SK-N-DZ (cell line): ENCODE data around the gene DCAF7. TPM values are rescaled to one million over a fixed set of nuclear protein-coding genes. Genes with fewer than 3 reads are reported as not detected.

Source experiments
- DNase-seq: peaks from one replicate; pipeline ENCODE4 v3.0.0-alpha.2; 2015; ENCODE audit warnings: low spot score
- polyA plus RNA-seq, 2 experiments: library from polyadenylated mRNA; depleted of rRNA; stranded (reverse); fragments of >200 nt; gene quantifications; 2 replicates each; pipeline ENCODE4 v1.2.3, GENCODE V29; 2014

The DCAF7 gene, protein sequence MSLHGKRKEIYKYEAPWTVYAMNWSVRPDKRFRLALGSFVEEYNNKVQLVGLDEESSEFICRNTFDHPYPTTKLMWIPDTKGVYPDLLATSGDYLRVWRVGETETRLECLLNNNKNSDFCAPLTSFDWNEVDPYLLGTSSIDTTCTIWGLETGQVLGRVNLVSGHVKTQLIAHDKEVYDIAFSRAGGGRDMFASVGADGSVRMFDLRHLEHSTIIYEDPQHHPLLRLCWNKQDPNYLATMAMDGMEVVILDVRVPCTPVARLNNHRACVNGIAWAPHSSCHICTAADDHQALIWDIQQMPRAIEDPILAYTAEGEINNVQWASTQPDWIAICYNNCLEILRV
- 87.3 and 103 TPM in 2 replicates for polyA plus RNA-seq (2014; cell fraction: cytosol; rRNA removed)
- 30.7 and 32.7 TPM in 2 replicates for polyA plus RNA-seq (2014; cell fraction: nucleus; rRNA removed)

DNA sequence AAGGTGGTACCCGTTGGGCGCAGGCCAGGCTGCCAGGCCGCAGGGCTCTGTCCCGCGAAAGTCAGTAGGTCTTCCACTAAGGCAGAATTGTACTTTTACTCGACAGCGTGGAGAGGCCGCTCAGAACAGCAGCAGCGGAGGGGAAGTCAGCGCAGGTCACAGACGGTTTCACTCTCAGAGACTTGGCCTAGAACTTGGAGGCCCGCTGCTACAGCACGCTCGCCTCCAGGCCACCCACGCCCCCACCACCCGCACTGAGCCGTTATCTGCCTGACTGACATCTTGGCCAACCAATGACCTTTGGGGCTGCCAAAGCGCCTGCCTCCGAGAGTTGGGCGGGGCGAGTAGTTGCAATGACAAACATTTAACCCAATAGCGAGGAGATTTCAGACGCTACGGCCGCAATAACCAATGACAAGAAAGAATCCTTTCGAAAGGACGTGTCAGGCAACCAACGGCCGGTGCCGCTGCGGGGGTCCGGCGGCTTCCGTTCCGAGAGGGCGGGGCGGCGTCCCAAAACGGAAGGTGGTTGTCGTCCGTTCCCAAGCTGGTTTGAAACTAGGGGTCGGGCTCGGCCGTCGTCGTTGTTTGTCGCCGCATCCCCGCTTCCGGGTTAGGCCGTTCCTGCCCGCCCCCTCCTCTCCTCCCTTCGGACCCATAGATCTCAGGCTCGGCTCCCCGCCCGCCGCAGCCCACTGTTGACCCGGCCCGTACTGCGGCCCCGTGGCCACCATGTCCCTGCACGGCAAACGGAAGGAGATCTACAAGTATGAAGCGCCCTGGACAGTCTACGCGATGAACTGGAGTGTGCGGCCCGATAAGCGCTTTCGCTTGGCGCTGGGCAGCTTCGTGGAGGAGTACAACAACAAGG lies at the start of gene DCAF7:
TSS of gene DCAF7 (plus strand) at position 532 of the 871 bp plus-strand sequence. CDS start at position 733, 201 bp downstream.
- DNase-seq = peak; percentile 100

DNA sequence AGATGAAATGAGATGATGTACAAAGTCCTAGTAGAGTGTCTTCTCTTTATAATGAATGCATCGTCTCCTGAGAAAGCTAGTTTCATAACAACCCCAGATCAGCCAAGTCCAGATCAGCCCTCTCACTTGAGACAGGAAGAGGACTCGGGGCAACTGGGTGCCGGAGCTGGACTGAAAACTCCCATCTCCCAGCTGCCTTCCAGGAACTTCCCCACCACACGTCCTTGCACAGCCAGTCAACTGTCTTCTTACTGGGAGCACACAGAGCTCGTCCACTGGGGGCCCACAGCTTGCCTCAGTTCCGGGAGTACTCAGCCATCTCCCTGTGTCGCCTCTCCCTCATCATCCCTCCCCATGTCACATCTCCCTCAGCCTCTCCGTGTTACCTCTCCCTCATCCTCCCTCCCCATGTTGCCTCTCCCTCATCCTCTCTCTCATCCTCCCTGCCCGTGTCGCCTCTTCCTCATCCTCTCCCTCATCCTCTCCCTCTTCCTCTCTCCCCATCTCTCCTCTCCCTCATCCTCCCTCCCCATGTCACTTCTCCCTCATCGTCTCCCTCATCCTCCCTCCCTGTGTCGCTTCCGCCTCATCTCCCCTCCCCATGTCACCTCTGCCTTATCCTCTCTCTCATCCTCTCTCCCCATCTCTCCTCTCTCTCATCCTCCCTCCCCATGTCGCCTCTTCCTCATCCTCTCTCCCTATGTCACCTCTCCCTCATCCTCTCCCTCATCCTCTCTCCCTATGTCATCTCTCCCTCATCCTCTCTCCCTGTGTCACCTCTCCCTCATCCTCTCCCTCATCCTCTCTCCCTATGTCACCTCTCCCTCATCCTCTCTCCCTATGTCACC lies 49.5 kb upstream of the DCAF7 start:
- no peak for DNase-seq

DNA sequence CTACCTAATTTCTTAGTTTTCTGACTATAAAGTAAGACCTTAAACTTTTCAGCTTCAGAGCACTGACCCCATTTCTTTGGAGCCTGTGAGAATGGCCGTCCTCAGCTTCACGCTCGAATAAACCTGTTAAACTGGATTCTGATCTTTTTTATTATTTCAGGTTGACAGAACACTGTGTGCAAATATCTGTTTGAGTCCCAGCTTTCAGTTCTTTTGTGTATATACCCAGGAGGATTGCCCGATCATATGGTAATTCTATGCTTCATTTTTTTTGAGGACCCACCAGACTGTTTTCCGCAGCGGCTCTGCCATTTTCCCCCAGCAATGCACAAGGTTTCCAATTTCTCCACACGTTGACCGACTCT lies 47.0 kb upstream of the DCAF7 start:
- no peak for DNase-seq

DNA sequence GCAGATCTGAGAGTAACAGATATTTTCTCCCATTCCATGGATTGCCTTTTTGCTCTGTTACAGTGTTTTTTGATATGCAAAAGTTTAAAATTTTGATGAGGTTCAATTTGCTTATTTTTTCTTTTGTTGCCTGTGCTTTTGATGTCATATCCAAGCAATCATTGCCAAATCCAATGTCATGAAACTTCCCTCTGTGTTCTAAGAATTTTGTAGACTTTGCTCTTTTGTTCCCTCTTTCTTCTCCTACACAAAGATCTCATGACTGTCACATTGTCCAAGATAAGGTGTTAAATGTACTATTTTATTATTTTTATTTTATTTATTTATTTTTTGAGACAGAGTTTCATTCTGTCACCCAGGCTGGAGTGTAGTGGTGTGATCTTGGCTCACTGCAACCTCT lies 46.0 kb upstream of the DCAF7 start:
- DNase-seq = no peak

DNA sequence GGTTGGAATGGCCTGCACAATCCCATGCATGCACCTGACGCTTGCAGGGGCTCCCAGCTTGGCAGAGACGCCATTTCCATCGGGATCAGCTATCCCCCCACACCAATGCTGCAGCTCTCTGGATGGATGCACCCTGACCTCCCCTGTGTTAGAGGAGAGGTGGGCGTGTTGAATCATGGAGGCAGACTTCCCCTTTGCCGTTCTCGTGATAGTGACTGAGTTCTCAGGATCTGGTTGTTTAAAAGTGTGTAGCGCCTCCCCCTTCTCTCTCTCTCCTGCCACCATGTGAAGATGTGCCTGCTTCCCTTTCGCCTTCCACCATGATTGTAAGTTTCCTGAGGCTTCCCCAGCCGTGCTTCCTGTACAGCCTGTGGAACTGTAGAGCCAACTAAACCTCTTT lies 44.9 kb upstream of the DCAF7 start:
- DNase-seq = no peak

DNA sequence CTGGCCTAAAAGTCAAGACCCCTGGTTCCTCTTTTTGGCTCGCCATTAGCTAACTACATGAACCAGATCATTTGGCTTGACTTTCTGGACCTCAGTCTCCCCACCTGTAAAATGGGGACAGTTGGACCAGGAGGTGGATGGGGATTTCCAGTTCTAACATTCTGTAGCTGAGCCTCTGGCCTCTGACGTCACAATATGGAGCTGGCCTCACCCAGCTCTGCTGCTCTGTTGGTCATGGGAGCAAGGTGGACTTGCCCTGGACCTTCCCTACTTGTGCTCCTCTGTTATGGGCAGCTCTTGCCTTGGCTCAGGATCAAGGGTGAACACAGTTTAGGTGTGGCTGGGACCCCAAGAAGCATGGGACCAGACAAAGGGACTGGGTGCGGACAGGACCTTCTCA lies 43.6 kb upstream of the DCAF7 start:
- no peak for DNase-seq

DNA sequence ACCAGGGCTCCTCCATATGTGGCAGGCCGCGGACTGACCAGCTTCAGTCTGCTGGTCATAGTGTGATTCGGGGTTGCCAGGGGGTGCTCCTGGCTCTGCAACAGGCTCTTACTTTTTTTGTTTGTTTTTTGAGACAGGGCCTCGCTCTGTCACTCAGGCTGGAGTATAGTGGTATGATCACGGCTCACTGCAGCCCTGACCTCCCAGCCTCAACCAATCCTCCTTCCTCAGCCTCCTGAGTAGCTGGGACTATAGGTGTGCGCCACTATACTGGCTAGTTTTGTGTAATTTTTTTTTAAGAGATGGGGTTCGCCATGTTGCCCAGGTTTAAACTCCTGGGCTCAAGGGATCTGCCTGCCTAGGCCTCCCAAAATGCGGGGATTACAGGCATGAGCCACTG lies 38.9 kb upstream of the DCAF7 start:
- no peak for DNase-seq

DNA sequence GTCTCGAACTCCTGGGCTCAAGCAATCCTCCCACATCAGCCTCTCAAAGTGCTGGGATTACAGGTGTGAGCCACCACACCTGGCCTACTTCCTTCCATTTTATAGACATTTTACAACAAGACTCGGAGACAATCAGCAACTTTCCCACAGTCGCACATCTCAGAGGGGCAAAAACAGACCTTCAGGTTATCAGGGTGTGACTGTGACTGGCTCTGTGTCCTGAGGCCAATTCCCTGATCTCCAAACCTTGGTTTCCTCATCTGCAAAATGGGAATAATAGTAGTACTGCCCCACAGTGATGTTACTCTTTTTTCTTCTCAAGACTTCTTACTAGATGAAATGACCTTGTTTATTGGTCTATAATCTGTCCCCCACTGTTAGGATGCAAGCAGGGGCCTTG lies 37.9 kb upstream of the DCAF7 start:
- no peak for DNase-seq

DNA sequence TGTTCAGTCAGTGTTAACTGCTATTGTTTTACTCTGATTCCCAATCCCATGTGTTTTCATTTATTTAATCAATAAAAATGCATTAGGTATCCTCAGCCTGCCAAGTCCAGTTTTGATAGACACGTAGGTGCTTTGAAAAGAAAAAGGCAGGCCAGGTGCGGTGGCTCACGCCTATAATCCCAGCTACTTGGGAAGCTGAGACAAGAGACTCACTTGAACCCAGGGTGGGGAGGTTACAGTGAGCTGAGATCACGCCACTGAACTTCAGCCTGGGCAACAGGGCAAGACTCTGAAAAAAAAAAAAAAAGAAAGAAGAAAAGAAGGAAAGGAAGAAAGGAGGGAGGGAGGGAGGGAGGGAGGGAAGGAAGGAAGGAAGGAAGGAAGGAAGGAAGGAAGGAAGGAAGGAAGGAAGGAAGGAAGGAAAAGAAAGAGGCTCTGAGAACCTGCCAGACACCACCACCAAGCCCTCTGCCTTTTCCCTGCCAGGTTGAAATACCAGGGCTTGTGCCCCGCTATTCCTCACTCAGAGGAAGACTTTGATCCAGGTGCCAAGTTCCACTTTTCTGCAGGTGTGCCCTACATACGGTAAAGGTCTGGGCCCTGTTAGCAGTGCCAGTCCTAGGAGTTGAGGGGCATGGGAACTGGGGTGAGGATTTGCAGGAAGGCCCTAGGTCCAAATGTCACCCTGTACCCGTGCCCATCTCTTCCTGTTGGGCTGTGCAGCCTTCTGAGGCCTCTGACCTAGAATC lies 37.2 kb upstream of the DCAF7 start:
- DNase-seq = no peak

DNA sequence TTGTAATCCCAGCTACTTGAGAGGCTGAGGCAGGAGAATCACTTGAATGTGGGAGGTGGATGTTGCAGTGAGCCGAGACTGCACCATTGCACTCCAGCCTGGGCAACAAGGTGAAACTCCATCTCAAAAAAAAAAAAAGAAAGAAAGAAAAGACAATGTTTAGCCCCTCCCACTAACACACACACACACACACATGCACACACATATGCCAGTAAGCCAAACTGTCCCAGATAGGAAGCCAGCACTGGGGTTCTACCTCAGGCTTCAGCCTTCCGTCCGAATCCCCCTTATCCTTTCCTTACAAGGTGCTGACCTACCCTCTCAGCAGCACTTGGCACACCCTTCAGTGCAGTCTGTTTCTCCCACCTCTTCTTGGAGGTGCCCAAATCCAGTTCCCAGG lies 35.8 kb upstream of the DCAF7 start:
- DNase-seq = no peak

DNA sequence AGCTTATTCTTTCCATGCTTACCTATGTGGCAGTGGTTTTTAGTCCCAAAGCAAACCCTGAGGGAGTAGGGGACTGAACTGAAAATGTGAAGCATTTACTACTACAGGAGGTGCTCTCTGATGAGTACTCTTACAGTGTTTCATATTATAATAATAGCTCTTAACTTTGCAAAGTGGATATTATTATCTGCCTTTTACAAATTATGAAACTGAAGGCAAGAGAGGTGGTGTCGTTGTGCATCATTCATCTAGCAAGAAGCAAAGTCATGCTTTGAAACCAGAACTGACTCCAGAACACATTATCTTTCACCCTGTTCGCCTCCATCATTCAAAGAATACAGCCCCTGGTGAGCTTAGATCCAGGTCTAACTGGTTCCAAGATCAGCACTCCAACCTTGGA lies 35.3 kb upstream of the DCAF7 start:
- DNase-seq = no peak

DNA sequence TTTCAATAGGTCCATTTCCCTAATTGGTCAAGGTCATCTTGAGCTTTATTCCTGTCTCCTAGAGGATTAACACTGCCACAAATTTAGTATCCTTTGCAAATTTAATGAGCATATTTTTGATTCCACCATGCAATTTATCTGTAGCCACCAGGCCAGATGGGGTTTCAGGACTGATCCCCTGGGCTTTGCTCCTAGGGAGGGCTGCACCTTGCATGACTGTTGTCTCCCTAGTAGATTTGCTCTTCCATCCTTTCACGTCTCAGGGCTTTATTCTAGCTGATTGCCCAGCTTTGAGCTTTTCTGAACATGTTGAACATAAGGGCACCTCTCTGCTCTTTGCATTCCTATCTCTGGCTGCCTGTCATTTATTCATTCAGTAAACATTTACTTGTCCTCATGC lies 34.9 kb upstream of the DCAF7 start:
- no peak for DNase-seq

DNA sequence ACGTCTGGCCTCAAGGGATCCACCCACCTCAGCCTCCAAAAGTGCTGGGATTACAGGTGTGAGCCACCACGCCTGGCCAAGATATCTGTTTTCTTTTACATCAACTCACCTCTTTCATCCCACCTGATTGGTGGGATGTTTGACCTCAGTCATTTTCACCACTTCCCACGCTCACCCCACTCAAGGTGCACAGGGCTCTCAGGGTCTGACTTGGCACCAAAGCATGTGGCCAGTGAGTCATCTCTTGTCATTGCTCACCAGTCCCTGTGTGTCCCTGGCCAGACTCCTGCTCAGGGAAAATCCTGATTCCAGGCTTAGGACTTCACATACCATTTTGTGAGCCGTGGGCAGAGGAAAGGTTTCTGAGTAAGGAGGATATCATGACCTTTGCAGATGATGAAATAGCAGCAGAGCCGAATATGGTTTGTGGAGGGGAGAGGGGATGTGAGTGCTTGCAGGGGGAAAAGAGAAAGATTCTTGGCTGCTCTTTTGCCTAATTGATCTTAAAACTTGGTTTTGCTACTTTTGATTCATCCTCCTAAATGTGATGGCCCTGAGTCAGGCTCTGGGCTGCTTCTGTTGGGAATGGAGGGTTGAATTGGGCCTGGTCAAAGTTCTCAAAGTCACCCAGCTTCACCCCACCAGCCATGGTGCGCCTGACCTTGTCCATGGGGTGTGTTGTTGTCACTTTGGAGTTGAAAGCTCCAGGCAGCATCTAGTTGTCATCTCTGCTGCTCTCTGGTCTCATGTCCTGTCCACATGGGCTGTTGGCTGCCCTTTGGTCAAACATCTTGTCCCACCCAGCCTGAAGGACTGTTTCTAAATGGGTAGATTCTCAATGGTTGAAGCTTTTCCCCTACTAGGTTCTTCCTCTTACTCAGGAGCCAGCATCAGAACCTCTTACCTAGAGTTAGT lies 33.1 kb upstream of the DCAF7 start:
- DNase-seq = no peak

DNA sequence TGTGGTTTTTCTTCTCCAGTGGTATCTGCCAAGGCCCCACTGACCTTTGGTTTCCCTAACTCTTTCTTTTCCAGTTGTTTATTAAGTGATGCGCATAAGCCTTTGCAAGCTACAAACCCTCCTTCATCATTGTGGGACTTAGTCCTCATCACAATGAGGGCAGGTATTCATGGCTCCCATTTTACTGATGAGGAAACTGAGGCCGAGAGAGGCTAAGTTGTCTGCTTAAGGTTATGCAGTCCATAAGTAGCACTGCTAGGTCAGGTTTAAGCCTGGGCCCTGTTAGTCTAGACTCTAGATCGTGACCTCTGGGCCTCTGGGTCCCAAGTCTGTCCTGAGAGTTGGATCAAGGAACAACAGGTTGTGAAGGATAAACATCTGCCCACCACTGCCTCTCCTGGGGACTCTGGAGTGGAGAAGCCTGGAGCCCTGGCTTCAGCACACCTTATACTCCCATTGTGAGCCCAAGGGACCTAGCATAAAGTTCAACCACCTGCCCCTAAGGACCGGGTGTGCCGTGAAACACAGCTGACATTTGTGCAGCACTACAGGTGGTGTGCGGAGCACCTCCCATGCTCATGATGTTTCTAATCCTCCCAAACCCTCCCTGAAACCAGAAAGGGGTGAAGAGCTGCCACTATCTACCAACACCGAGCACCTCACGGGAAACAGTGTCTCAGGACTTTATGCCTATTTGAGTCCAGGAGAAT lies 32.3 kb upstream of the DCAF7 start:
- DNase-seq = no peak

DNA sequence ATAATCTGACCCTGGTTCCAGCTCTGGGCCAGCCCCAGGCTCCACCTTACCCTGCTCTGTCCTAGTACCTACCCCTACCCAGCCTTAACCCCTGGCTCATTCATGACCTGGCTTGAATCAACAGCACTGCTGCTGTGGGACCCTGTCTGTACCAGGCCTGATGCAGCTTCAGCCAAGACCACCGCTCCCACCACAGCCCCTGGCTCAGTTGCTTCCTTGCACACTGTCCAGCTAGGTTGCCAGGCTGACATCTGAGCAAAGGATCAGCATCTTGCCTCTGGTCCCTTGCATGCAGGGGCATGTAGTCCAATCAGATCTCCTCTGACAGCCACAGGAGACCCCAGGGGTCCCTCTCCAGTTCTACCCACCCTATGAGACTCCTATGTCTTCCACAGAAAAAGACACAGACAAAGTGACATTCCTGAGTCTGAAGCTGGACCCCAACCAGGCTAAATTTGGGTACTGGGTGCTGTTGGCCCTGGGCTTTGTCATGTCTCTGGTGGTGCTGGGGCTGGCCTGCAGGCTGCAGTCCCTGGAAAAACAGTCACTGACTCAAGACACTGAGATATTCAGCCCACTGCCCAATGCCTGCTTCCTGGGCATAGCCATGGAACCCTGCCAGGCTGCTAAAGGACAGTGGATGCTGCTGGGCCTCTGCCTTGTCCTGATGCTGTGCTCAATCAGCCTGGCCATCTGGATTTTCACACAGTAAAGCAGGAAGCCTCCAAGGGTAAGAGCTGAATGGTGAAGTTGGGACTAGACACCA lies 31.0 kb upstream of the DCAF7 start:
- DNase-seq = no peak

DNA sequence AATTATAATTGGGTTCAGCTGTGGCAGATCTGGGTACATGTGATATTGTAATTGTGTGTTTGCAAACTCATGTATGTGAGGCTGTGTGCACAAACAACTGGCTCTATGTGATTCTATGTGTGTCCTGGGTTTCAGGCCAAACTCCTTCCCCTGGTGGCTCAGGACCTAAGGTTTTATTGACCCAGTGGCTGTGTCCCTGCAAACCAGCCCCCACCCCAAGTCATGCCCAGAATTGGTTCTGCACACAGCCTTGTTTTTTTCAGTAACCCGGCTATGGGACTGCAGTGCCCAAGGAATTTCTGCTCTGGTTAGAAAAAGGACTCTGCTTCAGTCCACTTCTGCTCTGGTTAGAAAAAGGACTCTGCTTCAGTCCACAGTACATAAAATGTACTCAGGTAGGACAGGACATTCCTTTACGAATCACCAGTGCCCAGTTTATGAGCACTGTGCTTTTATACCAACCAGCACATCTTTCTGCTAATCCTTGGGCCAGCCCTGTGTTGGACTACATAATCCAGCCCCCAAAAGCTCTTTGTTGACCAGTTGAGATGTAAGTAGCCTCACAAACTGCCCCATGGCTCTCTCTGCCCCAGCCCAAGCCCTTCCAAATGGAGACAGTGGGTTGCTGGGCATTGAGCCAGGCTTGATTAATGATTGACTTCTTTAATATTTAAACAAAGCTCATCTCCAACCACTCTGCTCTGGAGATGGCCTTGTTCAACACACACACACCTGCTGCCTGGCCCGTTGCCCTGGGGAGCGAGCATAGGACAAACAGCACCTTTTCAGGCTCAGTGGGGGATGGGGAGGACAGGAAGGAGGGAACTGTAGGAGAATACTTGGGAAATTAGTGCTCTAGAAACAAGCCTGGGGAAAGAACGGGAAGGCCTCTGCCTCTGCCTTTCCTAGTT lies 30.1 kb upstream of the DCAF7 start:
- no peak for DNase-seq

DNA sequence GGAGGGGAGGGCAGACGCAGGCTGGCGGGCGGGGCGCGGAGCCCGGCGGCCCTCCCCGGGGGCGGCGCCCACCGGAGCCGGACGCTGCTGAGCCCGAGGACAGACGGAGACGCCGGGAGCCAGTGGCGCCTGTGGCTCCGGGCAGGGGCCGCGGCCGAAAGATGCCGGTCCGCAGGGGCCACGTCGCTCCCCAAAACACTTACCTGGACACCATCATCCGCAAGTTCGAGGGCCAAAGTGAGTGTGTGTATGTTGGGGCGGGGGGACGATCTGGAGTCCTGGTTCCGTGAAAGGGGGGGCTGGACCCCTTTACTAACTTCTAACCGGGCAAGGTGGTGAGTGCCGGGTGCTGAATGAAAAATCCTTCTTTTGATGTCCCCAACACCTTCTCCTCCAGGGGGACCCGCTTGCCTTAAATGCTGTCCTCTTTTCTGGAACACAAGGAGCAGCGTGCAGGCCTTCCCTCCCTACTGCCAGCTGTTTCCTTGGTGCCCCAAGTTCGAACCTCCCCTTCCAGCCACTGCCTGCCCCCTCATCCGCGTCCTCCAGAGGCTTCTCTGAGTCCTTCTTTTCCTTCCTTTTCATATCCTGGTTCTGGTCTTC lies 26.9 kb upstream of the DCAF7 start, which contains the start of gene KCNH6:
TSS of gene KCNH6 (plus strand) at position 106 of the 603 bp plus-strand sequence. CDS start at position 162, 56 bp downstream.
- DNase-seq = no peak
